ENCODE data around the gene ICE2.
A peak's percentile ranks its signal among the peaks of the same experiment; 100 is the strongest.

Gene ICE2

DNA sequence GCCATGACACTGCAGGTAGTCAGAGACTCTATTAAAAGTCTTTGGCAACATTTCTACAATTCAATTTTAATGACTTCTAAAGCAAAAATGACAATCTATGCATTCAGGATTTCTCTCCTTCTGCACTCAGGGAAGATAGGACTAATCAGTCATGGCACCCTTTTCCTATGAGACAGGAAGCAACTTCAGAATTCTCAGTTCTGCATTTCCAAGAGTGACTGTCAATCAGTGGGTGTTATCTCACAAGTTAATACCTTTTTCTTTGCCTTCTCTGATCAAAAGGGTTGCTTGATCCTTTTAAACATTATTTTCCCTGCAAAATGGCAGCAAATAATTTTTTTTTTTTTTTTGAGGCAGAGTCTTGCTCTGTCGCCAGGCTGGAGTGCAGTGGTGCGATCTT, 7.8 kb upstream of the ICE2 start:
- no peak for DNase-seq

DNA sequence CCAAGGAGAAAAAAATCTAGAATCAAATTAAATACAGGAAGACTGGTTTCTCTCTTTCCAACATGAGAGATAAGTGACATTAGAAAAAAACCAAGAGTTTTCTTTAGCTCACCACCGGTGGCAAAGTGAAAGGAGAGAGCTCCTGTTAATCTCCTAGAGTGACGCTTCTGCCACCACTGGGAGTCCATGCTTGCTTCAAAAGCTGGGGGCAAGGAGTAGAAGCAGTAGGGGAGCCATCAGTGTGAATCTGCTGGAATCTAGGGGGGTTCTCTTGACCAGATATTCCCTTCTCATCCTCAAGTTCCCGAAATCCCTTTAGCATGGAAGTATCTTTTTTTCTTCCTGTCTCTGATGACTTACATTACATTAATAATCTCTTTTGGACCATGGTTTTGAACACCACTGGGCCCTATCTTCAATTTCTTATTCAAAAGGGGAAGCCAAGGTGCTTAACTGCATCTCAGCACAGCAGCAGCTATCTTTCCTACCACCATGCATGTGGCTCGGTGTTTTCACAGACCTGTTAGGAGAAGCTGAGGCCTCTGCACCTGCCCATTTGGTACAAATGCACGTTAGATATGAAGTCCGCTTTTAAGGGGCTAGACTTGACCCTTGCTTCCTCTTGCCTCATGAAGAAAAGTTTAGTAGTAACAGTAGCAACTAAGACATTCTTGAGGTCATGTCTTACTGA, 6.6 kb upstream of the ICE2 start:
- no peak for DNase-seq

DNA sequence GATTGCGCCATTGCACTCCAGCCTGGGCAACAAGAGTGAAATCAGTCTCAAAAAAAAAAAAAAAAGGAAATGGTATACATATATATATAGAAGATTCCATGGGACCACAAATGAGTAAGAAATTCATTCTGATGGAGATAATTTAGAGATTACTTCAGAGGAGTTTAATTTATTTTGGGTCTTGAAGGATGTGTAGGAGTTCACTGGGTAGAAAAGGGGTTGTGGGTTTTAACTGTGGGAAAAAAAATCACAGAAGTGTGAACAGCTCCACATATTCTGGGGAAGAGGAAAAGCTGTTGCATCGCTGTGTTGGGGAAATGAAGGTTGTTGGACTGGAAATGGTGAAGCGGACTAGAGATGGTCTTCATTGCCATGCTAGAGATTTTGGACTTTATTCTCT, 4.1 kb upstream of the ICE2 start:
- DNase-seq, result no peak

DNA sequence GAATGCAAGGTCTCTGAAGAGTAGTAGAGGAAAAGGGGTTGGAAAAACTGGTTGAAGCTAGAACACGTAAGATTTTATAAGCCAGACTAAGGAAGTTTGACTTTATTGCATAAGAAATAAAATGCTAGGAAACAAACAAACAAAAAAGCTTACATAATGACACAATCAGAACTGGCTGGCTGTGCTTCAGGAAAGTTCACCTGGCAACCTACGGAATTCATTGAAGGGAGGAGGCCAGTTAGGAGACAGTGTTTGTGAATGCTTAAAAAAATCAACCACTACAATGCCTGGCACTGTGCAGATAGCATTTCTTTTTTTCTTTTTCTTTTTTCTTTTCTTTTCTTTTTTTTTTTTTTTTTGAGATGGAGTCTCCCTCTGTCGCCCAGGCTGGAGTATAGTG, 1.9 kb upstream of the ICE2 start:
- DNase-seq, result no peak

DNA sequence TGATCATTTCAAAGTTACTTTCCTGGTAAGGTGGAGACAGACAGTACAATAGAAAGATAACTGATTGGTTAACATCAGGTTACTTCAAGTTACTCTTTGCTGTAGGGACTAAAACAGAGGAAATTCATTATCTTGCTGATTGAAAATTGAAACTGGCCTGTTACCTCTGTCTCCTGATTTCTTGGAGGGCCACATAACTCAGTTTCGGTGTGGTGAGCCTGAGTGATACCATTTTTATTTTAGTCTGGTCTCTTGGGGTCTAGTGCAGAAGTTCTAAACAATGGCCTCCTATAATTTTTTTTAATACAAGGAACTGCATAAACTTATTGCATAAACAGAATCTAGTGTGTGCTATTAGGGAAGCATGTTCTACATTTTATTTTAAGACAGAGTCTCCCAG, 1.2 kb upstream of the ICE2 start:
- DNase-seq, result no peak

DNA sequence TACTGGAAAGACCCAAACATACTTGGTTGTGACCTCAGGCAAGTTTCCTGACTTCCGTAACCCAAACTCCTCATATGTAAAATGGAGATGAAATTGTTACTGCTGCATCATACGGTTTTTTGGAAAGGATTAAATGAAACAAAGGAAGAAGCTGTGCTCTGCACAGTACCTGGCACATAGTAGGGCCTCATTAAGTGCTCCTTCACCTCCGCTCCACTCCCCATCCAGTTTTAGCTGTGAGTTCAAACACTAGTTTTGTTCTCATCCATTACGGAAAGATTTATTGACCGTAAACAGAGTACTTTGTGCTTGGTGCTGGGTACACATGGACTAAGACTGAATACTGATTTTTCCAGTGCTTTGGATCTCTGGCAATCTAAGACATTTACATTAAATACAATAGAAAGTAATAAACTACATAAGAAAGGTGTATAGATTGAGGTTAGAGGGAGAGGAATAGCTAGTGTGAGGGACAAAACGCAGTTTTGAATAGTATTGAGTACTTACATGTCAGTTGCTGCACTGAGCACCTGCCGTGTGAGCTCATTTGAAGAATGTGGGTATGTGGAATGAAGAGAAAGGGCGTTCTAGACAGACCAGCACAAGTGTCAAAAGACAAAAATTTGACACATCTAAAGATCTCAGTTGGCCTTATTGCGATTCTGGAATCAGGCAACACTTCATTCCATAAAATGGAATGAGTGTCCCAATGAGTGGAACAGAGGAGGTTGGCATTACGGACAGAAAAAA, 594 bp upstream of the ICE2 start:
- DNase-seq, result no peak

DNA sequence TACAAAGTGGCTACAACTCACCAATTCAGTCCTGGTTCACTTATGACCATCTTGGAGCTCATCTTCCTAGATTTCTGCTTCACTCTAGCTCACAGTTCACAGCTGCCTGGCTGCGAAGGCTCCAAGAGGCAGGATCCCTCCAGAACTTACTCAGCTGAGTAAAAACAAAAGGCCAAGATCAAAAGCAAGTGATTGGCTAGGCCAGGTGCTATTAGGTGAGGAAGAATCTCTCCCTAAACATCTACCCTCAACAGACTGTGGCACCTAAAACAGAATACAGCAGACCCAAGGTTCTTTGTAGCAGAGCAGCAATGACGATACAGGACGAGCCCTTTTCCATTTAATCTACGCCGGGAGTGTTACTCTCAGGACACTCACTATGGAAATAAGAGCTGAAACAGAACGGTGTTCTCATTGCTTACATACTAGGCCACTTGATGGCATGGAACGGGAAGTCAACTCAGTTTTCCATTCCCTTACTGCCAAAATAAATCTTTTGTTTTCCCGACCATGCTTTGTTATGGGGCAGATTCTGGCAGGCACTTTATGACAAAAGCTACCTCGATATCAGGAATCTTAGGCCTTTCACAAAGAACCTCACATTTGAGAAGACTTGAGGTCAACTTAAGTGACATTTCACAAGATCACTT, 901 bp downstream of the ICE2 start:
- DNase-seq, result peak; percentile 6

DNA sequence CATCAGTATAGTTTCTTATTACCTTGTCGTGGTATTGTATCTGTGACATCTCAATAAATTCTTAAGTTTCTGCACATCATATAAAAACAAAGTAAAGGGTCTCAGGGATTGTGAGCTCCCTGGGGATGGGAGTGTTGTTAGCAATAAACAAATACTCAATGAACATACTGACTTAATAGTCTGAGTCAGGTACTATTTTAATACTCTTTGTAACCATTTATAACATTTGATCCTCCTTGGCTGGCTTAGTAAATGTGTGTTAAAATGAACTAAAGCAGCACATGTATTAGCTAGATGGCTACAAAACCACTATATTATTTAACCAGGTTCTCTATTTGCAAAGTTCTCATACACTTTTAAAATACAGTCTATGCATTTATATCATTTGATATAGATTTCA, 1.8 kb downstream of the ICE2 start:
- no peak for DNase-seq

DNA sequence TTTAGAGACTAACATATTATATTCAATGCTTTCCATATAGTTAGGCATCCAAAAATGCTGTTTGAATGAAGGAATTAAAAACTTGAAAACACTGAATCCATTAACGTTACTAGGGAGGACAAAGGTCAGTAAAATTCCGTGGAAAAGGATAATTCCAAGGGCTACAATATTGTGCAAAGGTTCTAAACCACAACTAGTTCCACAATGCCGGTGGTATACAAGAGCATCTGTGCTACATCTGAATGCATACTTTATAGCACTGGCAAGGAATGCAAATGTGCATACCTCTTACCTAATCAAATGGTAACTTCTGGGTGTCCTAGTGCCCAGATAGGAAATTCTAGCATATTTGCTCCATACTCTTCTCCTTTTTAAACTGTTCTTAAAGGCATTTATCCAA, 2.2 kb downstream of the ICE2 start:
- DNase-seq, result no peak

DNA sequence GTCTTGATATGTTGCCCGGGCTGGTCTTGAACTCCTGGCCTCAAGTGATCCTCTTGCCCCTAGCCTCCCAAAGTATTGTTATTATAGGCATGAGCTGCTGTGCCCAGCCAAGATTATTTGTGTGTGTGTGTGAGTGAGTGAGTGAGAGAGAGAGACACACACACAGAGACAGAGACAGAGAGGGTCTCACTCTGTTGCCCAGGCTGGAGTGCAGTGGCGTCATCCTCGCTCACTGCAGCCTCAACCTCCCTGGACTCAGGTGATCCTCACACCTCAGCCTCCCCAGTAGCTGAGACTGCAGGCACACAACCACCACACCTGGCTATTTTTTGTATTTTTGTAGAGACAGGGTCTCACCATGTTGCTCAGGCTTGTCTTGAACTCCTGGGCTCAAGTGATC, 5.8 kb downstream of the ICE2 start:
- no peak for DNase-seq

DNA sequence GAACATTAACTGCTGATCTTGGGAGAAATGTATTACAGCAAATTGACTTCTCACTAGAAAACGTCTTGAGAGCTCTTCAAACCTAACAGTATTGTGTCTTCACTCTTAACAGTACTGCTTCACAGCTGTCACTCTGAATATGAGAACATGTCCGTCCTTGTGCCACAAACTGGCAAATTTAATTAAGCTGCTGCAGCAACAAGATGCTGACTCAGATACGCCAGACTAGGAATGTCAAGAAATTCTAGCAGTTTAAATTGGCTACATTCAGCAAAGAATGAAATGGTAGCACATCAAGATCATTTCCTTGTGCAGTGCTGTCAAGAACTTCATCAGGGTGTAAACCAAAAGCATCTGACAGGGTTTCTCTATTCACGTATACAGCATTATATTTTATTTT, 7.6 kb downstream of the ICE2 start:
- no peak for DNase-seq

DNA sequence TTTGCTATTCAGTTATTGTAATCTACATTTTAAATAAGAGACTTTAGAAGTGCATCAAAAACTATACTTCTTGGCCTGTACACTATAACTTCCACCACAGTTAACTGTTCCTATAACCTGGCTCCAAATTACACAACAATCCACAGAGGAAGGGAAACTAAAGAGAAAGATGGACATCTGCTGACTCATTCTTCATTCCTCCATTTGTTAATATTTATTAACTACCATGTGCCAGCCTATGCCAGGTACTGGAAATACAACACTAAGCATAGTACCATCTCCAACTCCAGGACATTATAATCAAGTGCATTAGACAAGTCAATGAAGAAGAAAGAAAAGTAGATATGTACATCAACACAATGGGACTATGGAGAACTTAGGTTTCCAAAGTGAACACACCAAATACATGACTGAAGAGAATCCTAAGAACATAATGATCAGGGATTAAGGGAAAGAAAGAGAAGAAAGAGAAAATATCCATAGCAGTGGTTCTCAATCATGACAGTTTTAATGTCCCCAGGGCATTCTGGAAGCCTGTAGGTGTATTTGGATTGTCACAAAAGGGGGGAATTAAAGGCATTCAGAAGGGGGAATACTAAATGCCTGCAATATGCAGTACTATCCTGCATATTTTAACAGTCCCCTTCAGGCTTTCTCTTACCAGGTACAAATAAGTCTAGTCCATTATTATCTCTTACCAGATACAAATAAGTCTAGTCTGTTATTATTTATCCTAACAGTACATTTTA, 8.9 kb downstream of the ICE2 start:
- DNase-seq, result no peak

DNA sequence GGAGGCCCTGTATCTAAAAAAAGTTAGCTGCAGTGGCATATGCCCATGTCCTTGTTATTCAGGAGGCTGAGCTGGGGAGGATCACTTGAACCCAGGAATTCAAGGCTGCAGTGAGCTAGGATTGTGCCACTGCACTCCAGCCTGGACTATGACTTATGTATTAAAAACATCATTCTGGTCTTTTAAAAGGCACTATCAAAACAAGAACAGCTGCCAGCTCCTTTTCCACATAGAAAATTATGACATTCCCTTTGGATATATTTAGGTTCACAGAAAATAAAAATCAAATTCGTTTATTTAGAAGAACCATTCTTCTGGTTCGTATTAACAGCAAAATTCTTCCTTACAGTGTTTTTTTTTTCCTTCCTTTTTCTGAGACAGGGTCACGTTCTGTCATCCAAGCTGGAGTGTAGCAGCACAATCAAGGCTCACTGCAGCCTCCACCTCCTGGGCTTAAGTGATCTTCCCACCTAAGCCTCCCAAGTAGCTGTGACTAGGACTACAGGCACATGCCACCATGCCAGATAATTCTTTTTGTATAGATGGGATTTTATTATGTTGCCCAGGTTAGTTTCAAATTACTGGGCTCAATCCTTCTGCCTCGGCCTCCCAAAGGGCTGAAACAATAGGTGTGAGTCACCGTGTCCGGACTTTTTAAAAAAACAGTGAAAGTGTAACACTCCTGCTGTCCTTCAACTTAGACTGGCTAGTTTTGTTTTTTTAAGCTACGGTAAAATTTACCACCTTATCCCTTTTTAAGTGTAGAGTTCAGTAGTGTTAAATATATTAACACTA, 13.9 kb downstream of the ICE2 start:
- DNase-seq, result no peak

DNA sequence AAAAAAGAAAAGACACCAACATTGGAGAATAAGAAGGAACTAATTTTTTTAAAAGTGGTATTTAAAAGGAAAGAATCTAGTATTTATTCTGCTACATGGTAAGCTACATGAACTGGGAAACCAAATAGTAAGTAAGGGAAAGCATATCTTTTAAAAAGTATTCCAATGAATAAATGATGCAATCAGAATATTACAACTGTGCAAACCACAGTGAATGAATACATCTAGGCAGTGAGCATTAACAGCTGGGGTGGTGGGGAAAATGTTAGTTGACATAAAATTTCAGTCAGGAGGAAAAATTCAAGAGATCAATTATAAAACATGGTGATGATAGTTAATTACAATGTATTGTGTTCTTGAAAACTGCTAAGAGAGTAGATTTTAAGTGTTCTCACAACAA, 16.9 kb downstream of the ICE2 start:
- no peak for DNase-seq

DNA sequence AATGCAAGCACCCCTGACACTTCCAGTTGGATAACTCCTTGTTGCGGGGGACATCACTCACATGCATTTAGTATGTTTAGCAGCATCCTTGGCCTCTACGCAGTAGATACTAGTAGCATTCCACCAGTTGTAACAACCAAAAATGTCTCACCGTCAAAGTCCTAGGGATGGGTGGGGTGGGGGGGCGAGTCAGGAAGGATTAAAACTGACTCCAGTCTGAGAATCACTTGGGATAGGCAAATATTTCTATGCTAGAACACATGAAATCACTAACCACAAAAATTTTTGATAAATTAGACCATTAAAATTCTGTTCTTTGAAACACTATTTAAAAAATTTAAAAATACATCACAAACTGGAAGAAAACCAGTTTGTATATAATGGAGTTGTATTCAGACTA, 18.0 kb downstream of the ICE2 start:
- DNase-seq, result no peak

DNA sequence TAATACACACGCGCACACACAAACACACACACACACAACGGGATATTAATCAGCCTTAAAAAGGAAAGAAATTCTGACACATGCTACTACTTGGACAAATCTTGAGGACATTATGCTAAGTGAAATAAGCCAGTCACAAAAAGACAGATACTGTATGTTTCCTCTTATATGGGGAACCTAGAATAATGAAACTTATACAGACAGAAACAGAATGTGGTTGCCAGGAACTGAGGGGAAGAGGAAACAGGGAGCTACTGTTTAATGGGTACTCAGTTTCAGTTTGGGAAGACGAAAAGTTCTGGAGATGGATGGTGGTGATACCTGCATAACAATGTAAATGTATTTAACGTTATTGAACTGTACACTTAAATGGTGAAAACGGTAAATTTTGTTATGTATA, 20.2 kb downstream of the ICE2 start:
- DNase-seq, result no peak

DNA sequence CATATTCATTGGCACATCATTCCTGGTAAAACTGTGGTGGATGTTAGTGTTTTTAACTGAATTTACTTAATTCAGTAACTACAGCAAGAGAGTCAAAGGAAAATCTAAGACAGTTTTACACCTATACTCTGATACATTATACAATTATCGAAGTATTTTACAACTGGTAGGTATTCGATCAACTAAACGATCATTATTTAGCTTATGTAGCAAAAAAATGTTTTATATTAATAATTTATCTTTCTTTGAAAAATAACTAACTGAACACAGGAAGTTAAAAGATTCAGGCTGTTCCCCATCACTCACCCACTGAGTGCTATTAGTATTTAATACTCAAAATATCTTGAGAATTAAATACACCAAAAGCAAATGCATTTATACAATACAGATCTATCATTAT, 21.0 kb downstream of the ICE2 start:
- DNase-seq, result no peak

DNA sequence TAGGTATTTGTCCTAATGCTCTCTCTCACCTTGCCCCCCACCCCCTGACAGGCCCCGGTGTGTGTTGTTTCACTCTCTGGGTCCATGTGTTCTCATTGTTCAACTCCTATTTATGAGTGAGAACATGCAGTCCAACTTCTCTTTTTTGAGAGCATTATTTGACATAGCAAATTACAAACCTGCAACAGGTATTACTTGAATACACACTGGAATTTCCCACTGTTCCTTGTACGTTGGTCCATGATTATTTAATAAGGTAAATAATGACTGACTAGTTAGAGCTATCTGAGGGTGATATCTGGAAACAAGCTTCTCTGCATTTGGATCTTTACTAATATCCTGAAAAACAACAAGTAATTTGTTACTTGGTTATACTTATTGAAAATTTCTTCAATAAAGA, 24.1 kb downstream of the ICE2 start:
- DNase-seq, result no peak

DNA sequence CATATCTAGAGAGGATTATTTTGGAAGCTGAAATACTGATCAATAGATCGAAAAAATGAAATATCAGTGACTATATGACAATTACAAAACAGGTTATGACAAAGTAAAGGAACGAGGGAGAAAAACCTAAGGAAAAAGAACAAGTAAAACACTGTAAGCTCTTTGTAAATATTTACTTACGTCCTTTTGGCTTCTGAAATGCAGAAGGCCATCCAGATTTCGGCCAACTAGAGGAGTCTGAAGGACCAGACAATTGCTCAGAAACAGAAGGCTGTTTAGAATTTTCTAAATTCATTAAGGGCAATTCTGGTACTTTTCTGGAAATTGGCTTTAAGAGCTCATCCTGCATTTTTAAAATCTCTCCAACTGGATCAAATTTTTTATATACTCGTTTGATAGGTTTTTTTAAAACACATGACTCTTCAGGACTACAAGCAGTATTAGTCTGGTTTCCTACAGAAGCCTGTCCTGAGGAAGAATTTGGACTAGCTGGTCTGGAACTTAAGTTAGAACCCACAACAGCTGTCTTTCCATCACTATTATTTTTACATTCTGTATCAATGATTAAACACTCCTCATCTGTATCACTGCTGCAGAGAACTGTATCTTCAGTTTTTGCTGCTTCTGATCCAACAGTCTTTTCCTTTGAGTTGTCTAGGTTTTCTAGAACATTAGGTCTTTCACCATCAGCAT, 30.1 kb downstream of the ICE2 start:
- no peak for DNase-seq

DNA sequence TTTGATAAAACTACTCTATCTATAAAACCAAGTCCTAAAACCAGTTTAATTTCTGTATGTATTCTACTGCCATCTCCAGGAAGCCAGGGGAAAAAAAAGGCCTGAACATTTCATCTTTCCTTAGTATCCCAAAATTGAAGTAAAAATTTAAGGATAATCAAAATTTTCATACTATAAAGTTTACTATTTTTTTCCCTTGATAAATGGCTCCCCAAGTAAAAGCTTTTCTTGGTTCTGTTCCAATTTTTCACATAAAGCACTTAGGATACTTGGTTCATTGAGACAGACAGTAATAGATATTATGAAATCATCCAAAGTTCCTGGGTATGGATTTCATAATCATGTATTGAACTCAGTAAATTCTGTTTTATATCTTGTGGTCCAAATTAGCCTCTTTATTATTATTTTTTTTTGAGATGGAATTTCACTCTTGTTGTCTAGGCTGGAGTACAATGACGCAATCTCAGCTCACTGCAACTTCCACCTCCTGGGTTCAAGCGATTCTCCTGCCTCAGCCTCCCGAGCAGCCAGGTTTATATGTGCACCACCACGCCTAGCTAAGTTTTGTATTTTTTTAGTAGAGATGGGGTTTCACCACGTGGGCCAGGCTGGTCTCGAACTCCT, 34.5 kb downstream of the ICE2 start:
- DNase-seq, result no peak

DNA sequence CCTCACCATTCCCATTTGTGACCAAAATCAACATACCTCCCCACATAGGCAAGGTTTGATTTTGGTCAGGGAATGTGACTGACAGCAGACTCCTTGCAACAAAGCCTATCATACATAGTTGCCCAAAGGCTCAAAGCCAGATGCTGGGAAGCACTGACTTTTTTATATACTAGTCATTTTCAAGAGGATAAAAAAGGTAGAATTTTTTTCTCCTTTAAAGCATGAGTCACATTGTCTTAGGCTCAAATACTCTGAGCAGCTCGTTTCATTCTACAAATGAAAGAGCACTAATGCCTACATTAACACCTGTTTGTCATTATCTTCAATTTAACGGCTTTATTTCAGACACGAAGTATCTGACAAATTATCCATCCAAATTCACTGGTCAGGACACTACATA, 36.2 kb downstream of the ICE2 start:
- DNase-seq, result no peak

All from NCI-H345 (cell line).